CD14-positive monocyte (primary cell): Measurements from ENCODE around the gene OR10P1. TPM values are rescaled to one million over a fixed set of nuclear protein-coding genes. Genes with fewer than 3 reads are reported as not detected.

ENCODE experiments used
- DNase-seq, 3 donors: peaks; one replicate each; pipeline ENCODE4 v3.0.0-alpha.2; 2011 to 2022
- H2AFZ ChIP-seq: 2 replicates; pipeline ENCODE4 v1.6.0; 2012; ENCODE audit warnings: mild to moderate bottlenecking, low read depth, low read length, inconsistent platforms; ENCODE audit not compliant: insufficient read depth, poor library complexity, severe bottlenecking
- H3K27ac ChIP-seq, 2 donors: 1 replicate in 1 of 2; 2 replicates in 1 of 2; pipeline ENCODE4 v1.5.1; 2012 to 2013; ENCODE audit warnings: low read length in 2 of 2, control low read depth in 1 of 2, inconsistent platforms in 1 of 2, low read depth in 1 of 2, mild to moderate bottlenecking in 1 of 2
- H3K27me3 ChIP-seq, 2 donors: one replicate each; pipeline versions ENCODE4 v1.6.0 to v1.6.1; 2011 to 2013; ENCODE audit warnings: low read length in 2 of 2; ENCODE audit not compliant: control insufficient read depth in 2 of 2, insufficient read depth in 2 of 2
- H3K36me3 ChIP-seq, 2 donors: replicated peaks in 1 of 2; 1 replicate in 1 of 2; 2 replicates in 1 of 2; pipeline versions ENCODE4 v1.5.1 to v1.6.1; 2012 to 2013; ENCODE audit warnings: low read length in 2 of 2, control low read depth in 1 of 2, inconsistent platforms in 1 of 2, mild to moderate bottlenecking in 1 of 2; ENCODE audit not compliant: insufficient read depth in 2 of 2, control insufficient read depth in 1 of 2
- H3K4me1 ChIP-seq, 2 donors: 1 replicate in 1 of 2; 2 replicates in 1 of 2; pipeline versions ENCODE4 v1.5.1 to v1.6.1; 2012 to 2013; ENCODE audit warnings: low read length in 2 of 2, control low read depth in 1 of 2, inconsistent platforms in 1 of 2, mild to moderate bottlenecking in 1 of 2, moderate library complexity in 1 of 2; ENCODE audit not compliant: insufficient read depth in 2 of 2, control insufficient read depth in 1 of 2
- H3K4me2 ChIP-seq: replicated peaks from 2 replicates; pipeline ENCODE3; 2012; ENCODE audit warnings: low read length, moderate library complexity, mild to moderate bottlenecking; ENCODE audit not compliant: poor library complexity, severe bottlenecking; ENCODE audit errors: extremely low read depth
- H3K4me3 ChIP-seq, 3 experiments: fragments of 200-600 bp in 1 of 3; sonication (generic) in 1 of 3; replicated peaks in 1 of 3; 1 replicate in 2 of 3; 2 replicates in 1 of 3; pipeline ENCODE4 v1.5.1; 2011 to 2013; ENCODE audit warnings: low read length in 3 of 3, mild to moderate bottlenecking in 3 of 3, control low read depth in 2 of 3, low read depth in 2 of 3, inconsistent platforms in 1 of 3, moderate library complexity in 1 of 3
- H3K79me2 ChIP-seq: 2 replicates; pipeline ENCODE4 v1.6.0; 2012; ENCODE audit warnings: mild to moderate bottlenecking, control low read depth, inconsistent platforms, low read length, moderate library complexity; ENCODE audit not compliant: insufficient read depth
- H3K9ac ChIP-seq: 2 replicates; pipeline ENCODE4 v1.6.0; 2017; ENCODE audit warnings: low read length, mild to moderate bottlenecking; ENCODE audit not compliant: insufficient read depth, poor library complexity, severe bottlenecking
- H3K9me3 ChIP-seq, 2 donors: replicated peaks in 1 of 2; 1 replicate in 1 of 2; 2 replicates in 1 of 2; pipeline versions ENCODE4 v1.5.1 to v1.6.1; 2012 to 2013; ENCODE audit warnings: low read length in 2 of 2, control low read depth in 1 of 2; ENCODE audit not compliant: control insufficient read depth in 1 of 2, insufficient read depth in 1 of 2
- H4K20me1 ChIP-seq: 2 replicates; pipeline ENCODE4 v1.6.0; 2012; ENCODE audit warnings: mild to moderate bottlenecking, low read length, control low read depth, moderate library complexity; ENCODE audit not compliant: insufficient read depth
- H3K27ac Mint-ChIP-seq, 7 donors: one replicate each; pipeline ENCODE4 v1.8.0; 2020; ENCODE audit warnings: mild to moderate bottlenecking in 7 of 7, mixed read lengths in 7 of 7, moderate library complexity in 6 of 7, inconsistent platforms in 2 of 7
- H3K27me3 Mint-ChIP-seq, 3 donors: one replicate each; pipeline ENCODE4 v1.8.0; 2021 to 2022; ENCODE audit warnings: low read depth in 3 of 3, mild to moderate bottlenecking in 3 of 3, mixed read lengths in 3 of 3, moderate library complexity in 3 of 3, inconsistent platforms in 1 of 3
- H3K36me3 Mint-ChIP-seq, 2 donors: one replicate each; pipeline ENCODE4 v1.8.0; 2020; ENCODE audit warnings: mixed read lengths in 2 of 2, inconsistent platforms in 1 of 2, mild to moderate bottlenecking in 1 of 2
- H3K4me1 Mint-ChIP-seq: one replicate; pipeline ENCODE4 v1.8.0; 2020; ENCODE audit warnings: mild to moderate bottlenecking, mixed read lengths
- H3K4me3 Mint-ChIP-seq, 2 donors: one replicate each; pipeline ENCODE4 v1.8.0; 2020; ENCODE audit warnings: mild to moderate bottlenecking in 2 of 2, mixed read lengths in 2 of 2, moderate library complexity in 1 of 2
- H3K9me3 Mint-ChIP-seq, 7 donors: one replicate each; pipeline ENCODE4 v1.8.0; 2020 to 2022; ENCODE audit warnings: mixed read lengths in 7 of 7, mild to moderate bottlenecking in 6 of 7, moderate library complexity in 6 of 7, inconsistent platforms in 2 of 7
- WGBS: methylation state at CpG from one replicate; pipeline ENCODE4 v1.1.5; 2013; ENCODE audit warnings: missing lambda C conversion rate; ENCODE audit not compliant: insufficient coverage; 5-methylcytosine and 5-hydroxymethylcytosine counted together
- intact Hi-C, 2 donors: fragments of 100-400 bp; cut with micrococcal nuclease; formaldehyde crosslinking; loops; one replicate each; pipeline versions ENCODE4 v1.15.0 to v1.15.1; 2023
- polyA plus RNA-seq, 3 donors: library from polyadenylated mRNA; depleted of rRNA in 1 of 3; unstranded in 2 of 3; stranded (reverse) in 1 of 3; fragments of 300-500 nt in 2 of 3; fragments of >200 nt in 1 of 3; fragmentation: Illumina TruSeq in 2 of 3; gene quantifications; 1 replicate in 2 of 3; 2 replicates in 1 of 3; pipeline ENCODE4 v1.2.3, GENCODE V29; 2012 to 2021
- TF ChIP-seq, protein P1 (sequence below): fragments of 200-600 bp; IDR thresholded peaks from one replicate; pipeline ENCODE4 v1.8.0; 2022; ENCODE audit warnings: antibody characterized with exemption, mild to moderate bottlenecking

OR10P1 gene
- polyA plus RNA-seq, 3 donors, result not detected

DNA sequence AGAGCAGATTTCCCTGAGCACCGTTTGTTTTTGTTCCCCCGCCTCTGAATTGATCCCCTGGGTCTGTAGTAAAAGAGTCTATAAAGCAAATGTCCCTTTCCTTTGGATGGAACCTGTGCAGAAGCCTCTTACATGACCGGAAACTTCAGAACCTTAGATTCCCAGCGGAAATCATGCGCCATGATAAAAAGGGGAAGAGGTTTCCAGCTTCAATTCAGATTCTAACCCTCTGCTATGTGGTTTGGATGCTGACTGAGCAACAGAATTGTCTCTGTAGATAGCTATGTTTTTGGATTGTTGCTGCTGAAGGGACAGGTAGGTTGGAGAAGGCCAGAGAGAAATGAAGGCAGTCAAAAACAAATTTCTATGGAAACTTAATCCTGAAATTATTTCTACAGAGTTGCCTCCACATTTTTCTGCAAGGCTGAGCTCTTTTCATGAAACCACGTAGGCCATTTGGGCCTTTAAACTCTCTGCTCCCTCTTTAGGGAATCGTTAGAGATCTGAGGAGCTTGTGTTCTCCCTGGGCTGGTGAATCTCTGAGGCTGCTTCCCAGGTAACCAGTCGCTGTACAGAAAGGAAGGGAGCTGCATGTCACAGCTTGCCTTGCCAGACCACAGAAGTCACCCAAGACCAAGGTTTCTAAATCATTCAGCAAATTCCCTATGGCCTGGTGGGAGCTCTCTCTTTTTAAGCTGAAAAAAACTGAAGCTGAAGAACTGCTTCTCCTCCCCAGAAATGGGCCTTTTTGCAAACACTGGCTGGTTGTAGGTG is 28.7 kb upstream of the OR10P1 start:
- no peak overlapping the region for H3K4me2 ChIP-seq
- no peak overlapping the region for H3K9ac ChIP-seq
- H3K9me3 ChIP-seq, result no peaks in the 10 kb centered on the region
- no peaks in the 10 kb centered on the region for H4K20me1 ChIP-seq
- peaks cover 0 to 4% of the 10 kb centered on the region in 2 donors for H3K27me3 ChIP-seq
- WGBS, result 80% methylated on average over 3 of the region's 8 CpGs
- intact Hi-C loops, result no loop called here
- Mint-ChIP-seq H3K36me3 (no peaks in the 10 kb centered on the region), H3K4me1 (no peaks in the 10 kb centered on the region), H3K9me3 (peaks cover 0 to 5% (median 0%) of the 10 kb centered on the region in 7 donors), H3K27ac (no peak overlapping the region), H3K27me3 (peaks cover 6 to 15% (median 7%) of the 10 kb centered on the region in 3 donors), H3K4me3 (no peak overlapping the region)
- no peak overlapping the region for H2AFZ ChIP-seq
- H3K36me3 ChIP-seq, result no peaks in the 10 kb centered on the region
- no peaks in the 10 kb centered on the region for H3K4me1 ChIP-seq
- H3K27ac ChIP-seq, result no peak overlapping the region
- TF ChIP-seq, protein P1, sequence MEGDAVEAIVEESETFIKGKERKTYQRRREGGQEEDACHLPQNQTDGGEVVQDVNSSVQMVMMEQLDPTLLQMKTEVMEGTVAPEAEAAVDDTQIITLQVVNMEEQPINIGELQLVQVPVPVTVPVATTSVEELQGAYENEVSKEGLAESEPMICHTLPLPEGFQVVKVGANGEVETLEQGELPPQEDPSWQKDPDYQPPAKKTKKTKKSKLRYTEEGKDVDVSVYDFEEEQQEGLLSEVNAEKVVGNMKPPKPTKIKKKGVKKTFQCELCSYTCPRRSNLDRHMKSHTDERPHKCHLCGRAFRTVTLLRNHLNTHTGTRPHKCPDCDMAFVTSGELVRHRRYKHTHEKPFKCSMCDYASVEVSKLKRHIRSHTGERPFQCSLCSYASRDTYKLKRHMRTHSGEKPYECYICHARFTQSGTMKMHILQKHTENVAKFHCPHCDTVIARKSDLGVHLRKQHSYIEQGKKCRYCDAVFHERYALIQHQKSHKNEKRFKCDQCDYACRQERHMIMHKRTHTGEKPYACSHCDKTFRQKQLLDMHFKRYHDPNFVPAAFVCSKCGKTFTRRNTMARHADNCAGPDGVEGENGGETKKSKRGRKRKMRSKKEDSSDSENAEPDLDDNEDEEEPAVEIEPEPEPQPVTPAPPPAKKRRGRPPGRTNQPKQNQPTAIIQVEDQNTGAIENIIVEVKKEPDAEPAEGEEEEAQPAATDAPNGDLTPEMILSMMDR, result no peak
- no peak overlapping the region for H3K4me3 ChIP-seq
- H3K79me2 ChIP-seq, result no peaks in the 10 kb centered on the region
- no peak for DNase-seq

DNA sequence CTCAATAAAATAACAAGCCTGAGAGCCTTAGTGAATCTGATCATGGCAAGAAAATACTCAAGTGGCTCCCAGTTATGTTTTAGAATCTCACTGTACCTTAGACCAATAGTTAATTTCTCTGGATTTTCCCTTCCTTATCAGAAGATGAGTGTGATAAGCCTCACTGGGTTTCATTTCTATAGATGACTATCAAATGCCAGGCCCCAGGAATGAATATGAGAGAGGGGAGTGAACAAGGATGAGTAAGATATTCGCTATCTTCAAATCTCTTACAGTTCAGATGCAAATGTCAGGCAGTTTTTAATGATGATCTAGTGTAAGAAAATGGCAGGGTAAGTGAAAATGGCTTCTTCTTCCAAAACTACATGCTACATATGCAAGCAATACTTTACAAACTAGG is 26.1 kb upstream of the OR10P1 start:
- Histone ChIP-seq H3K27ac (no peak overlapping the region), H2AFZ (no peak overlapping the region), H3K9me3 (peaks cover 0 to 6% of the 10 kb centered on the region in 2 donors), H3K27me3 (peaks cover 5 to 6% of the 10 kb centered on the region in 2 donors), H4K20me1 (no peaks in the 10 kb centered on the region), H3K9ac (no peak overlapping the region), H3K79me2 (no peaks in the 10 kb centered on the region), H3K4me1 (no peaks in the 10 kb centered on the region), H3K36me3 (no peaks in the 10 kb centered on the region), H3K4me3 (no peak overlapping the region), H3K4me2 (no peak overlapping the region)
- no peak for DNase-seq
- Mint-ChIP-seq H3K9me3 (peaks cover 0 to 9% (median 8%) of the 10 kb centered on the region in 7 donors), H3K27ac (no peak overlapping the region), H3K27me3 (peaks cover 7 to 17% (median 7%) of the 10 kb centered on the region in 3 donors), H3K4me1 (no peaks in the 10 kb centered on the region), H3K4me3 (no peak overlapping the region), H3K36me3 (no peaks in the 10 kb centered on the region)
- intact Hi-C loops, result no loop called here
- no CpG with 5 or more reads among the region's 1 CpG for WGBS
- TF ChIP-seq, protein P1, result no peak
